Endothelial cell of umbilical vein (primary cell): ENCODE measurements around the gene KLHL18. TPM values are rescaled to one million over a fixed set of nuclear protein-coding genes. Genes with fewer than 3 reads are reported as not detected.

Experiments
- Bru-seq: library from RNA; stranded (reverse); fragments of 400-500 nt; gene quantifications from one replicate; lab custom pipeline; 2021; lab: Mats Ljungman, UMichigan
- BruChase-seq, 2 experiments: library from RNA; stranded (reverse); fragments of 400-500 nt; gene quantifications; one replicate each; lab custom pipeline; 2021; lab: Mats Ljungman, UMichigan
- BruUV-seq: library from RNA; stranded (reverse); fragments of 400-500 nt; replicated peaks from 2 replicates; lab custom pipeline; 2021; lab: Mats Ljungman, UMichigan
- CTCF ChIA-PET: fragments of 300-600, 350-600 bp; sonication (Branson Sonifier 250); formaldehyde crosslinking; loops from one replicate; lab custom pipeline; 2021; ENCODE audit warnings: antibody characterized with exemption, inconsistent platforms; lab: Charles Lee
- POLR2A ChIA-PET: fragments of 300-600, 350-600 bp; sonication (Branson Sonifier 250); formaldehyde crosslinking; loops from one replicate; lab custom pipeline; 2021; ENCODE audit warnings: antibody characterized with exemption, inconsistent platforms; lab: Charles Lee
- DNase-seq: peaks from one replicate; pipeline ENCODE4 v3.0.0-alpha.2; 2011; ENCODE audit warnings: low read depth, low spot score
- FAIRE-seq: peaks from 2 replicates; lab custom pipeline; 2011; peaks lifted over from hg19 to GRCh38; lab: Jason Lieb, UNC
- H2AFZ ChIP-seq: 2 replicates; pipeline ENCODE4 v1.6.0; 2012; ENCODE audit warnings: low read depth, low read length, control low read depth, inconsistent platforms
- H3K27ac ChIP-seq: 2 replicates; pipeline ENCODE4 v1.5.1; 2011; ENCODE audit warnings: low read depth, mild to moderate bottlenecking, control low read depth, low read length, moderate library complexity; ENCODE audit not compliant: insufficient read depth
- H3K27me3 ChIP-seq, 2 experiments: 2 replicates each; pipeline versions ENCODE4 v1.6.0 to v1.6.1; 2011; ENCODE audit warnings: low read length in 2 of 2, mixed read lengths in 1 of 2; ENCODE audit not compliant: control insufficient read depth in 2 of 2, insufficient read depth in 2 of 2
- H3K36me3 ChIP-seq, 2 experiments: 2 replicates in 1 of 2; 3 replicates in 1 of 2; pipeline ENCODE4 v1.5.1; 2011; ENCODE audit warnings: low read length in 2 of 2, mild to moderate bottlenecking in 1 of 2, moderate library complexity in 1 of 2; ENCODE audit not compliant: control insufficient read depth in 2 of 2, insufficient read depth in 2 of 2; ENCODE audit errors: extremely low read depth in 1 of 2
- H3K4me1 ChIP-seq: 3 replicates; pipeline ENCODE4 v1.5.1; 2011; ENCODE audit warnings: mild to moderate bottlenecking, low read length; ENCODE audit not compliant: control insufficient read depth, insufficient read depth; ENCODE audit errors: extremely low read depth
- H3K4me2 ChIP-seq: 2 replicates; pipeline ENCODE4 v1.6.1; 2011; ENCODE audit warnings: low read length, control low read depth, mixed read lengths; ENCODE audit not compliant: insufficient read depth
- H3K4me3 ChIP-seq, 3 experiments: fragments of 200-600 bp in 1 of 3; sonication (generic), shearing (Covaris generic) in 1 of 3; replicated peaks in 1 of 3; 2 replicates each; pipeline ENCODE4 v1.5.1; 2011 to 2016; ENCODE audit warnings: control low read depth in 3 of 3, low read length in 3 of 3, mild to moderate bottlenecking in 2 of 3, inconsistent platforms in 1 of 3, low read depth in 1 of 3, moderate library complexity in 1 of 3; ENCODE audit not compliant: insufficient read depth in 1 of 3
- H3K79me2 ChIP-seq: 2 replicates; pipeline ENCODE4 v1.6.0; 2012; ENCODE audit warnings: low read length, inconsistent platforms; ENCODE audit not compliant: control insufficient read depth, insufficient read depth
- H3K9ac ChIP-seq: replicated peaks from 2 replicates; pipeline ENCODE3; 2011; ENCODE audit warnings: low read length, control low read depth; ENCODE audit not compliant: insufficient read depth; ENCODE audit errors: extremely low read depth
- H3K9me1 ChIP-seq: replicated peaks from 3 replicates; pipeline ENCODE4 v1.6.0; 2011; ENCODE audit warnings: mild to moderate bottlenecking, low read length; ENCODE audit not compliant: control insufficient read depth, insufficient read depth; ENCODE audit errors: extremely low read depth
- H3K9me3 ChIP-seq: replicated peaks from 2 replicates; pipeline ENCODE4 v1.5.1; 2012; ENCODE audit warnings: low read length, inconsistent platforms; ENCODE audit not compliant: control insufficient read depth, insufficient read depth
- H4K20me1 ChIP-seq: replicated peaks from 2 replicates; pipeline ENCODE3; 2011; ENCODE audit warnings: mild to moderate bottlenecking, low read length; ENCODE audit not compliant: control insufficient read depth, insufficient read depth; ENCODE audit errors: extremely low read depth
- EZH2 ChIP-seq: IDR thresholded peaks from 2 replicates; pipeline ENCODE4 v1.6.1; 2012; ENCODE audit warnings: borderline replicate concordance, low read depth, mild to moderate bottlenecking, moderate library complexity, low read length, inconsistent platforms; ENCODE audit not compliant: severe bottlenecking
- GATA2 ChIP-seq: IDR thresholded peaks from 2 replicates; pipeline ENCODE4 v1.7.0; 2011; ENCODE audit warnings: low read depth, mild to moderate bottlenecking, moderate library complexity, mixed read lengths, low read length; ENCODE audit not compliant: insufficient read length, insufficient read depth
- JUN ChIP-seq: IDR thresholded peaks from 2 replicates; pipeline ENCODE4 v1.6.1; 2011; ENCODE audit warnings: borderline replicate concordance, low read depth; ENCODE audit not compliant: insufficient read length, insufficient read depth
- MYC ChIP-seq: IDR thresholded peaks from one replicate; pipeline ENCODE4 v1.6.1; 2011; ENCODE audit warnings: mild to moderate bottlenecking, low read depth, low read length
- POLR2A ChIP-seq: IDR thresholded peaks from 2 replicates; pipeline ENCODE4 v1.6.1; 2012; ENCODE audit warnings: low read depth, mild to moderate bottlenecking, control low read depth, low read length
- POLR2AphosphoS5 ChIP-seq: IDR thresholded peaks from 2 replicates; pipeline ENCODE4 v1.6.1; 2012; ENCODE audit warnings: low read depth, mild to moderate bottlenecking, control low read depth, low read length, moderate library complexity; ENCODE audit not compliant: insufficient read depth
- dilution Hi-C: fragments of 300-500 bp; cut with MboI; formaldehyde crosslinking; loops from one replicate; pipeline ENCODE4 v1.15.0; 2019; ENCODE audit warnings: low sequenced_read_pairs; ENCODE audit not compliant: extremely low pct_ligation_motif_present
- intact Hi-C: fragments of 100-400 bp; cut with micrococcal nuclease; formaldehyde crosslinking; loops from one replicate; pipeline ENCODE4 v1.10.0; 2022
- long read RNA-seq: library from polyadenylated mRNA; stranded (forward); transcript quantifications from one replicate; pipeline ENCODE4 v2.0.0, GENCODE V29; 2021
- polyA minus RNA-seq, 3 experiments: library from RNA; depleted of rRNA, polyadenylated mRNA; stranded (reverse); fragments of >200 nt; gene quantifications; 1 replicate in 1 of 3; 2 replicates in 2 of 3; pipeline ENCODE4 v1.2.3, GENCODE V29; 2011
- polyA plus RNA-seq, 4 experiments: library from polyadenylated mRNA; depleted of rRNA in 3 of 4; stranded (reverse) in 3 of 4; unstranded in 1 of 4; fragments of >200 nt; gene quantifications; 2 replicates each; pipeline versions ENCODE4 v1.2.1 to v1.2.3, GENCODE V29; 2011 to 2012; ENCODE audit warnings: missing spikeins in 1 of 4
- total RNA-seq: library from RNA; stranded (reverse); gene quantifications from 2 replicates; pipeline ENCODE4 v1.2.3, GENCODE V29; 2021
- TF ChIP-seq, protein P1 (sequence below): IDR thresholded peaks from 2 replicates; pipeline ENCODE4 v1.6.1; 2011; ENCODE audit not compliant: insufficient read depth, insufficient read length
- TF ChIP-seq, protein P2 (sequence below), 2 donors: IDR thresholded peaks; 1 replicate in 1 of 2; 2 replicates in 1 of 2; pipeline ENCODE4 v1.5.1; 2011; ENCODE audit warnings: low read length in 2 of 2, mild to moderate bottlenecking in 2 of 2, moderate library complexity in 2 of 2, control low read depth in 1 of 2, inconsistent platforms in 1 of 2, low read depth in 1 of 2; ENCODE audit not compliant: insufficient read depth in 1 of 2; ENCODE audit errors: extremely low read depth in 1 of 2

The KLHL18 gene
- total RNA-seq (43.4 and 47.2 TPM in 2 replicates), polyA plus RNA-seq (51.6 and 58.1 TPM in 2 replicates), polyA minus RNA-seq (60.1 and 65.6 TPM in 2 replicates), Bru-seq, nascent RNA (percentile 66 among the genes with signal in this experiment), BruChase-seq, experiment 1, labeled RNA remaining after a 6-hour chase (percentile 74 among the genes with signal in this experiment), BruChase-seq, experiment 2, labeled RNA remaining after a 2-hour chase (percentile 74 among the genes with signal in this experiment)
- polyA plus RNA-seq (2011; cell fraction: cytosol; rRNA removed): 55.4 and 68.7 TPM in 2 replicates
- 45.1 and 57.4 TPM in 2 replicates for polyA plus RNA-seq (2011; cell fraction: nucleus; rRNA removed)
- 45.3 and 46.5 TPM in 2 replicates for polyA plus RNA-seq (2012)
- polyA minus RNA-seq (2011; cell fraction: cytosol; rRNA and poly(A)+ RNA removed): 14.2 TPM
- polyA minus RNA-seq (2011; cell fraction: nucleus; rRNA and poly(A)+ RNA removed): 22.0 and 22.6 TPM in 2 replicates
- long read RNA-seq, full-length matches to known transcripts: 35 of 61 reads
- long read RNA-seq, partial matches to known transcripts: 21 of 61 reads
- long read RNA-seq, other reads (novel, unspliced or antisense): 5 of 61 reads

DNA sequence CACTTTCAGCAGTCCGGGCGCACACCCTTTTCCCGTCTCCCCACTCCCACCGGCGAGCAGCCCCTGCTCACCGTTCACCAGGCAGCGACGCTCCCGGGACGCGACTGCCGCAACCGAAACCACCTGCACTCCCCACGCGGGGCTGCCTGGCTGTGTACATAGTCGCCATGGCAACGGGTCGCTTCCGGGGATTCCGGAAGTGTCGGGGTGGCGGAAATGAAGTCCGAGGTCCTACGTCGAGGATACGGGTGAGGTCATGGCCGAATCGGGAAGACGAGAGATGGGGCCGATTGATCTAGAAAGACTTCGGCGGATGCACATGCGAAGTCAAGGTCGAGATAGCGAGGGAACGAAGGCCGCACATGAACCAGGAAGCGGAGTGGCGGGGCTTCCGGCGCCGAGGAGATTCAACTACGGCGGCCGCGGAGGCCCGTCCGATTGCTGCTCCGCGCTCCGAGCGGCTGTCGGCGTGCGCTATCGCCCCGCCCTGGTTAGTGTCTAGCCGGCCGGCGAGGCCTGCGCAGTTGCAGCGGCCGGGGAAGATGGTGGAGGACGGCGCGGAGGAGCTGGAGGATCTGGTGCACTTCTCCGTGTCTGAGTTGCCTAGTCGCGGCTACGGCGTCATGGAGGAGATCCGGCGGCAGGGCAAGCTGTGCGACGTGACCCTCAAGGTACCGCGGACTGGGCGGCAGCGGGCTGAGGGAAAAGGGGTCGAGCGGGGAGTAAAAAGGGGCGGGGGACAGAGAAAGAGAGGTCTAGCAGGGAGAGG, at the start of gene KLHL18, which contains the start of gene KIF9:
Gene KLHL18 (plus strand): TSS at position 521 of the 769 bp plus-strand sequence. CDS start 22 bp downstream, at position 543.
Gene KIF9 (minus strand): TSS at position 376 of the 769 bp plus-strand sequence. CDS start 5,425 bp downstream, outside the sequence.
- TF ChIP-seq POLR2A: peak; percentile 91
- no peak for TF ChIP-seq GATA2
- TF ChIP-seq EZH2: no peak
- TF ChIP-seq POLR2AphosphoS5: peak; percentile 88
- TF ChIP-seq, protein P1, sequence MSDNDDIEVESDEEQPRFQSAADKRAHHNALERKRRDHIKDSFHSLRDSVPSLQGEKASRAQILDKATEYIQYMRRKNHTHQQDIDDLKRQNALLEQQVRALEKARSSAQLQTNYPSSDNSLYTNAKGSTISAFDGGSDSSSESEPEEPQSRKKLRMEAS: peak; percentile 78
- TF ChIP-seq, protein P2, sequence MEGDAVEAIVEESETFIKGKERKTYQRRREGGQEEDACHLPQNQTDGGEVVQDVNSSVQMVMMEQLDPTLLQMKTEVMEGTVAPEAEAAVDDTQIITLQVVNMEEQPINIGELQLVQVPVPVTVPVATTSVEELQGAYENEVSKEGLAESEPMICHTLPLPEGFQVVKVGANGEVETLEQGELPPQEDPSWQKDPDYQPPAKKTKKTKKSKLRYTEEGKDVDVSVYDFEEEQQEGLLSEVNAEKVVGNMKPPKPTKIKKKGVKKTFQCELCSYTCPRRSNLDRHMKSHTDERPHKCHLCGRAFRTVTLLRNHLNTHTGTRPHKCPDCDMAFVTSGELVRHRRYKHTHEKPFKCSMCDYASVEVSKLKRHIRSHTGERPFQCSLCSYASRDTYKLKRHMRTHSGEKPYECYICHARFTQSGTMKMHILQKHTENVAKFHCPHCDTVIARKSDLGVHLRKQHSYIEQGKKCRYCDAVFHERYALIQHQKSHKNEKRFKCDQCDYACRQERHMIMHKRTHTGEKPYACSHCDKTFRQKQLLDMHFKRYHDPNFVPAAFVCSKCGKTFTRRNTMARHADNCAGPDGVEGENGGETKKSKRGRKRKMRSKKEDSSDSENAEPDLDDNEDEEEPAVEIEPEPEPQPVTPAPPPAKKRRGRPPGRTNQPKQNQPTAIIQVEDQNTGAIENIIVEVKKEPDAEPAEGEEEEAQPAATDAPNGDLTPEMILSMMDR (IDR thresholded peaks at IDR 0.05; ENCODE audit: extremely low read depth in 1 of 2, insufficient read depth in 1 of 2, low read depth in 1 of 2, low read length in 2 of 2): no peak
- peak; percentile 5 for TF ChIP-seq MYC
- peak; percentile 33 for TF ChIP-seq JUN
- Histone ChIP-seq H3K4me3 (peak within 1 kb of the TSS; percentile 63 to 93 (median 82)), H3K4me2 (peak within 1 kb of the TSS; percentile 77), H3K9me3 (no peaks in the 10 kb centered on the region), H4K20me1 (no peaks in the 10 kb centered on the region), H3K27me3 (no peaks in the 10 kb centered on the region), H3K79me2 (peaks cover 64% of the 10 kb centered on the region), H3K27ac (peak within 1 kb of the TSS; percentile 80), H2AFZ (peak within 1 kb of the TSS; percentile 92), H3K4me1 (peaks cover 7% of the 10 kb centered on the region), H3K9ac (peak within 1 kb of the TSS; percentile 81), H3K9me1 (no peaks in the 10 kb centered on the region), H3K36me3 (no peaks in the 10 kb centered on the region)
- FAIRE-seq (peak; percentile 92), DNase-seq (peak; percentile 91)
- no TSS peak for BruUV-seq
- dilution Hi-C loops: no loop called here
- intact Hi-C loops: loop anchor here (1.0 to 5.0 kb wide), 4 partner anchors 32 to 118 kb away; partner anchors contain the start of genes PTPN23 and SETD2
- ChIA-PET POLR2A (interaction anchor here (0.6 kb wide), 1 partner anchor 30 kb away, joined by 5 read pairs; no protein-coding TSS in a partner anchor), CTCF (interaction anchor here (0.7 to 1.6 kb wide), 6 partner anchors 9 to 322 kb away, joined by 3 to 9 read pairs (median 5); no protein-coding TSS in a partner anchor)
